Neural progenitor cell (in vitro differentiated cells): Measurements from ENCODE around the gene GSTA4. TPM values are rescaled to one million over a fixed set of nuclear protein-coding genes. Genes with fewer than 3 reads are reported as not detected.

ENCODE experiments used
- DNase-seq: peaks from one replicate; pipeline ENCODE4 v3.0.0-alpha.2; 2016; ENCODE audit warnings: low spot score
- H2AFZ ChIP-seq: fragments of 200-600 bp; sonication (generic); replicated peaks from 2 replicates; pipeline ENCODE4 v1.6.1; 2016; ENCODE audit warnings: antibody characterized with exemption
- H3F3A ChIP-seq: fragments of 200-600 bp; sonication (generic); 2 replicates; pipeline ENCODE4 v1.6.1; 2016; ENCODE audit warnings: antibody characterized with exemption, low read depth
- H3K27ac ChIP-seq: fragments of 200-600 bp; sonication (generic); 2 replicates; pipeline ENCODE4 v1.5.1; 2016; ENCODE audit warnings: mild to moderate bottlenecking
- H3K27me3 ChIP-seq: fragments of 200-600 bp; sonication (generic); 2 replicates; pipeline ENCODE4 v1.6.1; 2016; ENCODE audit warnings: mild to moderate bottlenecking, moderate library complexity
- H3K36me3 ChIP-seq: fragments of 200-600 bp; sonication (generic); 2 replicates; pipeline ENCODE4 v1.5.1; 2016
- H3K4me1 ChIP-seq: fragments of 200-600 bp; sonication (generic); 2 replicates; pipeline ENCODE4 v1.6.1; 2016; ENCODE audit warnings: mixed run types
- H3K4me2 ChIP-seq: fragments of 200-600 bp; sonication (generic); 2 replicates; pipeline ENCODE4 v1.6.1; 2016
- H3K4me3 ChIP-seq: fragments of 200-600 bp; sonication (generic); 2 replicates; pipeline ENCODE4 v1.5.1; 2016
- H3K79me2 ChIP-seq: fragments of 200-600 bp; sonication (generic); 2 replicates; pipeline ENCODE4 v1.6.1; 2016; ENCODE audit warnings: low read depth
- H3K9ac ChIP-seq: fragments of 200-600 bp; sonication (generic); 2 replicates; pipeline ENCODE4 v1.6.1; 2016
- H3K9me3 ChIP-seq: fragments of 200-600 bp; sonication (generic); 2 replicates; pipeline ENCODE4 v1.5.1; 2016; ENCODE audit warnings: low read depth
- H4K20me1 ChIP-seq: fragments of 200-600 bp; sonication (generic); 2 replicates; pipeline ENCODE4 v1.6.1; 2016; ENCODE audit warnings: low read depth
- H3K27ac Mint-ChIP-seq: 3 replicates; pipeline ENCODE4 v1.8.0; 2021; ENCODE audit warnings: mixed read lengths
- H3K27me3 Mint-ChIP-seq: 2 replicates; pipeline ENCODE4 v1.8.0; 2022; ENCODE audit warnings: low read depth, mild to moderate bottlenecking, inconsistent platforms, moderate library complexity, mixed read lengths; ENCODE audit not compliant: insufficient read depth
- H3K36me3 Mint-ChIP-seq: 3 replicates; pipeline ENCODE4 v1.8.0; 2021; ENCODE audit warnings: mixed read lengths
- H3K4me1 Mint-ChIP-seq: 3 replicates; pipeline ENCODE4 v1.8.0; 2021; ENCODE audit warnings: mixed read lengths
- H3K4me3 Mint-ChIP-seq: 3 replicates; pipeline ENCODE4 v1.8.0; 2021; ENCODE audit warnings: mild to moderate bottlenecking, moderate library complexity, mixed read lengths
- H3K9me3 Mint-ChIP-seq: 3 replicates; pipeline ENCODE4 v1.8.0; 2020; ENCODE audit warnings: mixed read lengths
- CTCF ChIP-seq: fragments of 200-600 bp; sonication (generic); IDR thresholded peaks from 2 replicates; pipeline ENCODE4 v1.5.1; 2017; ENCODE audit warnings: antibody characterized with exemption, mild to moderate bottlenecking
- EZH2 ChIP-seq: fragments of 200-600 bp; sonication (generic); IDR thresholded peaks from 2 replicates; pipeline ENCODE4 v1.6.1; 2017; ENCODE audit warnings: antibody characterized with exemption, mild to moderate bottlenecking, moderate library complexity
- EZH2phosphoT487 ChIP-seq: fragments of 200-600 bp; sonication (generic); IDR thresholded peaks from 2 replicates; pipeline ENCODE4 v1.6.1; 2017; ENCODE audit warnings: antibody characterized with exemption
- total RNA-seq: library from RNA; depleted of rRNA; stranded (reverse); fragments of >200 nt; gene quantifications from 2 replicates; pipeline ENCODE4 v1.2.3, GENCODE V29; 2015; ENCODE audit warnings: low replicate concordance

The GSTA4 gene
- total RNA-seq, 1 donor from 2014 or later, result 113 TPM

GRCh38 chr6:53027131-53027718 lies 32.1 kb upstream of the GSTA4 start:
- no peak overlapping the region for H3K27ac ChIP-seq
- H3K27me3 Mint-ChIP-seq, result peaks cover 2% of the 10 kb centered on the region
- no peak overlapping the region for H3K27ac Mint-ChIP-seq

GRCh38 chr6:53026526-53026925 lies 31.4 kb upstream of the GSTA4 start:
- H3K36me3 ChIP-seq, result peaks cover 9% of the 10 kb centered on the region

More at GRCh38 chr6:53027131-53027718, 32.1 kb upstream of the GSTA4 start:
- Mint-ChIP-seq H3K9me3 (no peaks in the 10 kb centered on the region), H3K36me3 (peaks cover 22% of the 10 kb centered on the region), H3K4me1 (no peaks in the 10 kb centered on the region), H3K4me3 (no peak overlapping the region)
- Histone ChIP-seq H2AFZ (no peak overlapping the region), H3K4me1 (no peaks in the 10 kb centered on the region), H3K36me3 (peaks cover 10% of the 10 kb centered on the region), H3K4me2 (no peak overlapping the region), H3K79me2 (no peaks in the 10 kb centered on the region), H3K4me3 (no peak overlapping the region), H3F3A (no peaks in the 10 kb centered on the region), H4K20me1 (no peaks in the 10 kb centered on the region), H3K9me3 (no peaks in the 10 kb centered on the region), H3K27me3 (no peaks in the 10 kb centered on the region), H3K9ac (no peak overlapping the region)
- DNase-seq, result no peak
- TF ChIP-seq EZH2 (no peak), CTCF (no peak), EZH2phosphoT487 (no peak)

DNA sequence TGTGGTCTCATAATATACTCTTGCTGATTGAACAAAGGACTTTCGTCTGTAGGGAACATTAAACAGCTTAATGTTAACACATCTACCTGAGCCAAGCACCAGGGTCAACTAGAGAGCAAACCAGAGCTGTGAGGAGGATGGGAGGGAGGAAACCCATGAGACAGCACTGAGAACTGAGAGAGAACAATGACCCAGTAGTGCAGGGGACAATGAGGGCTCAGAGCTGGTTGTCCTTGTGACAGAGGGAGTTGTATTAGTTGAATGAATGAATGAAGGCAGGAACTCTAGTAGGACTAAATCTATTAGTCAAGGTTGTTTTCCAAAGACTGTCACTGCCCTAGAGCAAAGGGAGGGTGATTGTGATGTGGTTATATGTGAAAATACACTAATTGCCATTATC lies 28.2 kb upstream of the GSTA4 start:
- H3K27me3 ChIP-seq, result no peaks in the 10 kb centered on the region
- no peaks in the 10 kb centered on the region for H4K20me1 ChIP-seq
- no peak overlapping the region for H3K4me3 ChIP-seq
- H3K9me3 ChIP-seq, result no peaks in the 10 kb centered on the region
- H2AFZ ChIP-seq, result no peak overlapping the region
- no peaks in the 10 kb centered on the region for H3K36me3 ChIP-seq
- no peak for DNase-seq
- H3K9ac ChIP-seq, result no peak overlapping the region
- Mint-ChIP-seq H3K9me3 (no peaks in the 10 kb centered on the region), H3K27me3 (no peaks in the 10 kb centered on the region), H3K27ac (no peak overlapping the region), H3K36me3 (peaks cover 16% of the 10 kb centered on the region), H3K4me1 (no peaks in the 10 kb centered on the region), H3K4me3 (no peak overlapping the region)
- no peak overlapping the region for H3K27ac ChIP-seq
- TF ChIP-seq EZH2phosphoT487 (no peak), CTCF (no peak), EZH2 (no peak)
- H3K79me2 ChIP-seq, result no peaks in the 10 kb centered on the region
- H3F3A ChIP-seq, result no peaks in the 10 kb centered on the region
- H3K4me1 ChIP-seq, result no peaks in the 10 kb centered on the region
- no peak overlapping the region for H3K4me2 ChIP-seq

More at GRCh38 chr6:53026526-53026925, 31.4 kb upstream of the GSTA4 start:
- H2AFZ ChIP-seq, result no peak overlapping the region
- no peaks in the 10 kb centered on the region for H4K20me1 ChIP-seq
- no peaks in the 10 kb centered on the region for H3K4me1 ChIP-seq
- H3K4me3 ChIP-seq, result no peak overlapping the region
- no peak overlapping the region for H3K4me3 Mint-ChIP-seq
- no peak overlapping the region for H3K9ac ChIP-seq
- H3K79me2 ChIP-seq, result no peaks in the 10 kb centered on the region
- H3K27ac ChIP-seq, result no peak overlapping the region
- TF ChIP-seq CTCF (no peak), EZH2phosphoT487 (no peak), EZH2 (no peak)
- no peaks in the 10 kb centered on the region for H3K27me3 Mint-ChIP-seq
- no peaks in the 10 kb centered on the region for H3K9me3 ChIP-seq
- H3F3A ChIP-seq, result no peaks in the 10 kb centered on the region
- H3K9me3 Mint-ChIP-seq, result no peaks in the 10 kb centered on the region
- H3K36me3 Mint-ChIP-seq, result peaks cover 22% of the 10 kb centered on the region
- no peak overlapping the region for H3K27ac Mint-ChIP-seq
- no peak for DNase-seq
- H3K4me1 Mint-ChIP-seq, result no peaks in the 10 kb centered on the region
- H3K4me2 ChIP-seq, result no peak overlapping the region
- H3K27me3 ChIP-seq, result no peaks in the 10 kb centered on the region
